T-helper 9 cell (primary cell): ENCODE measurements around the gene LARGE1.
"Not testable (repeated sequence)": the region's sequence is repeated elsewhere in the genome, so short reads cannot be mapped to it uniquely, and the experiment has no call there.

ENCODE experiments used
- DNase-seq: peaks from one replicate; pipeline ENCODE4 v3.0.0-alpha.2; 2020

LARGE1 gene

DNA sequence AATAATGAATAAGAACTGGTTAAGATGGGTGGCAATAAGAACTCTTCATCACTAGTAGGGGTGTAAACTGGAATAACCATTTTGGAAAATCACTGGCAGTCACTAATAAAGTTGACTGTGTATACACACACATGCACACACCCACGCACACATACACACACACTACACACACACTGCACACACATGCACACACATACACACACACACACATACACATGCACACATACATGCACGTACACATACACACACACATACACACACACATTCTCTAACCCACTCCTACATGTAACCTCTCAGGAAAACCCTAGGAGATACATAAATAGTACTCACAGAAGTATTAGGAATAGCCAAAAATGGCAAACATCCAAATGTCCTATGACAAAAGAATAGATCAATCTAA lies 455.6 kb downstream of the LARGE1 start:
- DNase-seq = no peak

DNA sequence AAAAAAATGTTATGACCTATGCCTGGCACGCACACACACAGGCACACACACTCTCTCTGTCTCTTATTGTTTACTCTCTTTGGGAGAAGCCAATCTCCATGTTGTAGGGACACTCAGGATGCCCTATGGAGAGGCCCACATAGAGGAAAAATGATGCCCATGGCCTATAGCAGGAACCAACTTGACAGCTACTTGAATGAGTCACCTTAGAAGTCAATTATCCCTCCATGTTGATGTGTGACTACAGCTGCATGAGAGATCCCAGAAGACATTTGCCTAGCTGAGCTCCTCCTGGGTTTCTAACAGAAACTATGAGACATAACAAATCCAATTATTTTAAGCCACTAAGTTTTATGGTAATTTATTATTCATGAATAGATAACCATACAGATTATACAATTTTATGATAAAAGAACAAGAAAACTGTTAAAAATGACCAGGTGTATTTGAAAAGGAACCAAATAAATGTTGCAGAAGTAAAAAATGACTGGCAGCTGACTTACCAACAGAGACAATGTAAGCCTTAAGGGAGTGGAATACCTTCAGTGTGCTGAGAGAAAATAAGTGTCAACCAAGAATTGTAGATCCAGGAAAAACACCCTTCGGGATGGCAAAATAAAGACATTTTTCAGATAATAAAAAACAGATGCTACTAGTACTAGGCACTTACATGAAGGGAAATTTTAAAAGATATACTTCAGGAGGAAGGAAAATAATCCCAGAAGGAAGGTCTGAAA lies 458.4 kb downstream of the LARGE1 start:
- DNase-seq = no peak

DNA sequence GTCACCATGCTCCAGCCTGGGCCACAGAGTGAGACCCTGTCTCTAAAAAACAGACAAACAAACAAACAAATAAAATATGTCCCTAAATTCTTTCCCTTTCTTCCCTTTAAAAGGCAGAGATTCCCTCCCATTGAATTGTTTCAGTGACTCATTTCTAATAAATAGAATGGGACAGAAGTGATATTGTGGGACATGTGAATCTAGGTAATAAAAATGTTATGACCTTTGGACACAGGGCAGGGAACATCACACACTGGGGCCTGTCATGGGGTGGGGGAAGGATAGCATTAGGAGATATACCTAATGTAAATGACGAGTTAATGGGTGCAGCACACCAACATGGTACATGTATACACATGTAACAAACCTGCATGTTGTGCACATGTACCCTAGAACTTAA lies 459.0 kb downstream of the LARGE1 start:
- not testable (repeated sequence) for DNase-seq

DNA sequence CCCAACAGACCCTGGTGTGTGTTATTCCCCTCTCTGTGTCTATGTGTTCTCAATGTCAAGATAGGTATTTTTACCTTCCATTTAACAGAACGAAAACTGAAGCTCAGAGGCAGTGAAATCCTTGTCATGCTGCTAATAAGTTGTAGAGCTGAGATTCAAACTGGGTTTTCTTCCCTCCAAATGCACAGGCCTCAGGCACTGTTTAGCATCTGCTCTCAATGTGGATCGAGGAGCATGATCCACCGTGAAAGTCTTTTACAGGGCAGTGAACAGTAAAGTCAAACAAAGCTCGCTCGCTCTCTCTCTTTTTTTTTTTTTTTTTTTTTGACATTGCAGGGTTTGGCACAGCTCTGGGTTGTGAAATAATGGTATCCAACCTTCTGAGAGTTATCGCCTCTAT lies 461.1 kb downstream of the LARGE1 start:
- no peak for DNase-seq

DNA sequence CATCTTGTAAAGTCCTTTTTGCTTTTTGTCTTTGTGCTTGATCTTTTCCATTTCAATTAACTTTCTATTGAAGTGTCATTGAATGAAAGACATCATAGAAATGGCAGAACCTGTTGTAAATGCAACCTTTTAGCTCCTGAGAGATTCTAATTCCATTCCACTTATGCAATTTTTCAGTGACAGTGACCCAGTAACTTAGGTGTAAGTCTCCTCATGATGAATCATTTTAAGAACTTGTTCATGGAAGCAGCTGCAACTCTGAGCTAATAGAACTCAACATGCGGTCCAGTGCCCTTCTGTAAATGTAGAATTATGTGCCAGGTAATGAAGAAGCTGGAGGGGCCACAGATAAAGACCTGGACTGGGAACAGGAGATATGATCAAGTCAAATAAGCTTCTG lies 463.8 kb downstream of the LARGE1 start:
- DNase-seq = no peak

DNA sequence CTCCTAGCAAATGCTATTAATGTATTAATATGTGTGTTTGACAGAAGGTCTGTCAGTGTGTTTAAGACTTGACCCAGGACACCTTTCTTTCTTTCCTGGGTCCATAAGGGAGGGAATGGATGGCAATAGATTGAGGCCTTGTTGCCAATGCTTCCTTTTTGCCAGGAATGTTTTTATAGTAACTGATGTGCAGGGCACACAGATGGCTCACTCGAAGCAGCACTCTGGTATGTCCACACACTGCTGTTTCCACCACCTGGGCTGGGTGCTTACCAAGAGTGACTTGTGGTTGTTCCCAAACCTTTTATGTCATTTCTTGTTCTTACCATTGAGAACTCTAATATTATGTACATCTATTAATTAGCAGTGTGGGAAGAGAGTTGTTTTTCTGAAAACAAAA lies 465.2 kb downstream of the LARGE1 start:
- no peak for DNase-seq

DNA sequence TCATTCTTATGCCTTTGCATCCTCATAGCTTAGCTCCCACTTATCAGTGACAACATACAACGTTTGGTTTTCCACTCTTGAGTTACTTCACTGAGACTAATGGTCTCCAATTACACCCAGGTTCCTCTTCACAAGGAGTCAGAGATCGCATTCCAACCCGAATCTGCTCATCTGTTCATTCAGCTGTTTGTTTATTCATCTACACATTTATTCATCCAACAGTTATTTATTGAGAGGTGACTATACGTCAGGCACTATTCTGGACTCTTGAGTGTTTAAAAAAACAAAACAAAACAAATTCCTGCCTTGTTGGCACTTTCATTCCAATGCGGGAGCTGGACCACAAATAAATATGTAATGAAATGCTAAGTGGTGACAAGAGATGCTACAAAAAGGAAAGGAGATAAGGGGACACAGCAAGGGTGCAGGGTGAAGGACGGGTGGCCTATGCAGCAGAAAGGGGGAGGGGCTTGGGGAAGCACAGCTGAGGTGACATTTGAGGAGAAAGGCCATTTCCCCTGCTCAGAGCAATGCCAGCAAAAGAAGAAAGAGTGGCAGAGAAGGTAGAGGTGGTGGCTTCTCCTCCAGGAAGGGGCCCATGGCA lies 468.3 kb downstream of the LARGE1 start:
- DNase-seq = no peak

DNA sequence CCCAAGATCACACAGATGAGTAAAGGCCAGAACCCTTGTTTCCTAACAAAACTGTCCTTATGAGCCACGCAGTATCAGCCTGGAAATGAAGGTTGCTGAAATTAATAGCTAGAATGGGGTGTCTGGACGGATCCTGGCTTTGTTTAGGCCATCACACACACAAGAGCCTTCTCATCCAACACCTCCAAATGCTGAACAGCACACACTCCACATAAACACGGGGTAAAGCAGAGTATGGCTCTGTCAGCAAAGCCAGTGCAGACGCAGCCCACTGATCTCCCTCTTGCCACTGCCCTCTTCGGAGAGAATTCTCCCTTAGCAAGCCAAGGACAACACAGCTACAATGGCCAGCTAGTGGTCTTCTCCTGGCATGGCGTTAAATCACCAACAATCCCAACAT lies 469.5 kb downstream of the LARGE1 start:
- no peak for DNase-seq

DNA sequence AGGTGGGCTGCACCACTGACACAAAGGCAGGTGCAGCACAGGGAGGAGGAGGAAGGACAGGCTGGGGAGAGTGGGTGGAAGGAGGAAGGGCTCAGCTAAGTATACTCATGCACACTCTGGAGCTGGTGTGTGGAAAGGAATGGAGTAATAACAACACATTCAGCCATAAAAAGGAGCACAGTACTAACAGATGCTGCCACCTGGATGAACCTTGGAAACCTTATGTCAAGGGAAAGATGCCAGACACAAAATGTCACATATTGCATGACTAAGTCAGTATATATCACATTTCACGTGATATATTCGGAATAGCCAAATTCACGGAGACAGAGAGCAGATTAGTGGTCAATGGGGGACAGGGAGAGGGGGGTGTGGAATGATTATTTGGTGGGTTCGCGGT lies 472.5 kb downstream of the LARGE1 start:
- no peak for DNase-seq

DNA sequence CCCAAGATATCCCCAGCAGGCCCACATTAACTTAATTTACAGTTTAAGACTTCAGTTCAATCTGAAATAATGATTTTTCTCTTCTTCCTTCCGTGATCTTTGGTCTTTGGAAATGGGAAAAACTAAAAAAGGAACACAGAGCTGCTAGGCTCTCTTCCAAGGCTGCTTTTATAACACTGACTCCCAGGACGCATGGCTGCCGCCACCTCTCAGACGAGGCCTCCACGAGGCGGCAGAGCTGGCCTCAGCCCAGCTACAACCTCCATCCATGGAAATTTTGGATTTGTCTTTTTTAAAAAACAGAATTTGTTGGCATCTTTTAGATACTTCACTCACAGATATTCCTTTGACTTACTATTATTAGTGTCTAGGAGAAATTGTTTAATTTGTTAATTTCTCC lies 476.6 kb downstream of the LARGE1 start:
- DNase-seq = no peak

DNA sequence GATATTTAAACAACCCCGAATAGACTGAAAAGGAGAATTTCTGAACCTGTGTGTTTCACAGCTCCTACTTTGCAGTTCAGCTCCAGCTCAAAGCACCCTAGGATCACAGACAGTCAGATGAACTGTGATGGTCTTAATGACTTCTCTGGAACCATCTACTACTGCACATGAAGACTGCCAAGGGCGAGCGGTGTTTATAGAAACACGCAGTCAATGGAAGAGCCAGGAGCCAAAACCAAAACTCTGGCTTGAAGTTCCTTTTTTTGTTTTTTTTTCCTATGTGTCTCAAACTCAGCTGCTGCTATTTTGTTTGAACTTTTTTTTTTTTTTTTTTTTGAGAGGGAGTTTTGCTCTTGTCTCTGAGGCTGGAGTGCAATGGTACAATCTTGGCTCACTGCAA lies 479.5 kb downstream of the LARGE1 start:
- no peak for DNase-seq

DNA sequence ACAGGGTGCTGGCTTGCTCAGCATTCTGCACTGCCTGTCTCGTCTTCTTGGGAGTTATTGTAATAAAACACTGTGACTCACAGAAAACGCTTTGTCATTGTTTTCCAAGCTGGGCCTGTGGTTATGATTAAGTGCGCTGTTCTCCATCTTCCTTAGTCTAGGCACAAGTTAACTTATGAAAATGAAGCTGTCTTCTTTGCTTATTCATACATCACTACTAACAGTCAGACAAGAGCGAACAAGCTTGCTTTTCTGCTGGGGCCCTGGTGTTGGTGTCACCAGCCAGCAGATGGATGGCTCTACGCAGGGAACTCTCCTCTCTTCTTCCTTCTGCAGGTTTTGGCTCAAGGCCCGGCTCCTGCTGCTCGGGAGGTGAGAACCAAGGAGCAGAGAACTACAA lies 482.0 kb downstream of the LARGE1 start:
- DNase-seq = no peak

DNA sequence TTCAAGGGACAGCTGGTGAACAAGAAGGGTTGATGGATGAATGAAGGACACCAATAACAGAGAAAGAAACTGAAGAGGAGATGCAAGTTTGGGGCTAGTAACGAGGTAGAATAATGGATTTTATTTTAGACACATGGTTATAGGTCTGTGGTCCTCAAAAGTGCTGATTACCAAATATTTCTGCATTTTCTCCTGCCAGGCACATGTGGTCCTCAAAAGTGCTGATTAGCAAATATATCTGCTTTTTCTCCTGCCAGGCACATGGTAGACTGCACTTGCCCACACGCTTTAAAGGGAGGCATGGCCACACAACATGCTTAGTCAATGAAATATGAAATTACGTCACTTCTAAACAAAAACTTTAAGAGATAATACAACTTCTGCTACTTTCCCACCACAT lies 489.0 kb downstream of the LARGE1 start:
- DNase-seq = no peak

DNA sequence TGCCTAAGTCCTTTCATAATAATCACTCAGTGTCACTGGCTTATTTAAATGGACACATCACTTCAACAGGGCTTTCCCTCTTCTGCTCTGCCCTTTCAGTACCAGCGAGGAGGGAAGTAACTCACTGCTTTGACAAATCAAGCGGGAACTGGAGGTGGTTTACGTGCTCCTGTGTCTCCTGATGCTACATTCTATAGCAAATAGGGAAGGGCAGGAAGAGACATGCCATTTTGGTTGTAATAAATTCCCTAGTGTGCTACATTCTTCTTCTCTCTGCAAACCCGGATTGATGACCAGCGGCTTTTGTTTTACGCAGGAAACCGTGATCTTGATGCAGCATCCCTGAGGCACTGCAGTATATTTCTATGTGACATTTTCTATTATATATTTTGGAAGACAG lies 491.0 kb downstream of the LARGE1 start:
- DNase-seq = no peak

DNA sequence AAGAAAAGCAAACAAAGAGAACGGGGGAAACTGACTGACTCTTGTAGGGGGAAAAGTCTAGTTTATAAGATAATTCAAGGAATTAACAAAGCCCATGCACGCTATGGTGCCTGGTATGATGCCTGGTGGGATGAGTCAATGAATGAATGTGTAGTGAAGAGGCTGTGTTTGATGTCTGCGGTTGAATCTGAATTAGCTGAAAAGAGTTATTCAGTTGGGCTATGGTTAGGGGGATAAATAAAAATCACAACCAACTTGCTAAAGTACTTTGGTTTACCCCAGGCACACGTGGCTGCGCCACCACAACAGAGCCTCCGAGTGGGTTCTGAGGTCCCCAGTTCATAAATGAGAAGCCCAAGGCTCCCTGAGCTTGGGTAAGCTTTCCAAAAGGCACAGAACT lies 492.8 kb downstream of the LARGE1 start:
- no peak for DNase-seq

DNA sequence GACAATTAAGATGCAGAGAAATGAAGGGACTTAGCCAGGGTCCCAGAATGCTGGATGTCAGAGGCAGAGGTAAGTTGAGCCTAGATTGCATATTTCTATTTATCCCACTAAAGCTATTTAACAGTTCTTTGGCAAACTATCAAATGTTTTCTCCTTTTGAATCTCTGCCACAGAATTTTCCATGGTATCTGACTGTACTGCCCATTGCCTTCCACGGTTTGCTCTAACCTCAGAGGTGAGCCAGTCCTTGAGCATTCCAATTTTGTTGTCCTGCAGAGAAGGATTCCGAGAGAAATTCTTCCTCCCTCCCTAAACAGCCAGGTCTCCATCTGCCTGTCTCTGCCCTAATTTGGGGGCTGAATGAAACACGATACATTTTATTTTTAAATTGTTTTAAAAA lies 493.8 kb downstream of the LARGE1 start:
- DNase-seq = no peak

DNA sequence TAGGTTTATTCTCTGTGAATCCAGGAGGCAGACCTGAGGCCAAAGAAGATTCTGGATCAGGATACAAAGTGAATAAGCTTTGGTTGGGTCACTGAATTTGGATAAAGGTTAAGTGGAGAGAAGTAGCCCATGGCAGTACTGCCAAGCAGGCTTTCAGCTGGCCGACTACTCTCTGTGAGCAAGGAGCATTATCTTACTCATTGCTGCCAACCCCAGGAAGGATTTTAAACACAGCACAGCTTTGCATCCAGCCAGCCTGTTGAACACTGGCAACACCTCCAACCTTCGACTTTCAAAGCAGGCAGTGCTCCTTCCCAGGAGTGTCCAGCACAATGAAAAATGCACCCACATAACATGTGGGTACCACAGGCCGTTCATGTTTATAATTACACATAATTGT lies 498.4 kb downstream of the LARGE1 start:
- no peak for DNase-seq

DNA sequence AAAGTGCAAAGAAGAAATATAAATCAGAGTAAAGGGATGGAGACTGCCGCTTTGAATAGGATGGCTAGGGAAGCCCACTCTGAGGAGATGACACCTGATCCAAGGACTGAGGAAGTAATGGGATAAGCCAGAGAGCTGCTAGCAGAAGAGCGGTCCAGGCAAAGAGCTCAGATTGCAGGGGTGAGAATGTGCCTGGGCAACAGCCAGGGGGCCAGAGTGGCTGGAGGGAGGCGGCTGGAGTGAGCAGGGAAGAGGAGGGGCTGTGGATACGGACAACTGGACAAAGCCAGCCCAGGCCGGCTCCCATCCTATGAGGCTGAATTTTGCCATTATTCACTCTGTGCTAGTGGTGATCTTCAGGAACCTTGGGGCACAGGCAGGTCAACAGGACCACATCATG lies 501.8 kb downstream of the LARGE1 start:
- DNase-seq = no peak

DNA sequence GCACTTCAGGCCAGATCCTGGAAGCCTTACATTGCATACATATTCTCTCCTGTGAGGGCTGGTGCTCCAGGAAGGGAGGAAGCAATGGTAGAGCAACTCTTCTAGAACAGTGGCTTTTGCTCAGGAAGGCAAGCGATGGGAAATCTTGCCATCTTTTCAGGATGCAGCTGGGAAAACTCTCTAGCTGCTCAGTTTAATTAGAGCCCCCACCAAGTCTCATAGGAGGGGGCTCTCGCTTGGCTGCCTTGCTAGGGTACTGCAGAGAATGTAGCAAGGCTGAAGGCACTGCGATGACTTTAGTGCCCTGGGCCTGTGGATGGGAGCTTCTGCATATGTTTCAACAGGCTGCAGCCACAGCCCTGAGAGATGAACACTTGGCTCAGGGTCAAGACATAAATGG lies 504.9 kb downstream of the LARGE1 start:
- no peak for DNase-seq

DNA sequence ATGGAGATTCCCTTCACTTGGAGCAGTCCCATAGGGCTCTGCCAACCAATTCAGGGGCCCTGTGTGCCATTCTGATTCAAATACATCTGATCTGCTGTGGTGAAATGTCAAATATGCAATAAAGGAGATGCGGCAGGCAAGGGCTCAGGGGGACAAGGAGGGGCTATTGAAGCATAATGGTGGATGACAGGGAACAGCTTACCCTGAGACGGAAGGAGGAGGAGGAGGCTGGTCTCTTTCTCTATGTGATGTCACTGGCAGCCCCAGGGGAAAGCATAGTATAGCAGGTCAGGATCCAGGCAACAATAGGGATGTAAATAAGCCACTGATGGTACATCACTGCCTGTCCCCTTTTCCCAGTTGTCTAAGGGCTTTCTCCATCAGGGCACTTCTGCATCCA lies 511.2 kb downstream of the LARGE1 start:
- no peak for DNase-seq

DNA sequence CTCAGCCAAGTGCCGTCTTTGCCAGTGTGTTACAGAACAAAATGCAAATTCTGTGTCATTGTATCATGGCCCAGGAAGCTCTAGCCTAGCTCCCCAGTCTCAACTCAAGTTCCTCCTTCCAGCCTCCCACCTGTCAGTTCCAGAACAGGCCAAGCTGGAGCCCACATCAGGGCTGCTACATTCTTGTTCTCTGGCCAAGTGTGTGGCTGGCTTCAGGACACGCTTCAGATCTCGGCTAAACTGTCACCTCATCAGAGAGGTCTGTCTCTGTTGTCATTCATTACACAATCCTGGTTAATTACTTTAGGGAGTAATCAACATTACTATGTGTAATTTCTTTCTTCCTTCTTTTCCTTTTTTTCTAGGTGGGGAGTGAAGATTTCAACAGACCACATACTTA lies 515.1 kb downstream of the LARGE1 start:
- DNase-seq = no peak

DNA sequence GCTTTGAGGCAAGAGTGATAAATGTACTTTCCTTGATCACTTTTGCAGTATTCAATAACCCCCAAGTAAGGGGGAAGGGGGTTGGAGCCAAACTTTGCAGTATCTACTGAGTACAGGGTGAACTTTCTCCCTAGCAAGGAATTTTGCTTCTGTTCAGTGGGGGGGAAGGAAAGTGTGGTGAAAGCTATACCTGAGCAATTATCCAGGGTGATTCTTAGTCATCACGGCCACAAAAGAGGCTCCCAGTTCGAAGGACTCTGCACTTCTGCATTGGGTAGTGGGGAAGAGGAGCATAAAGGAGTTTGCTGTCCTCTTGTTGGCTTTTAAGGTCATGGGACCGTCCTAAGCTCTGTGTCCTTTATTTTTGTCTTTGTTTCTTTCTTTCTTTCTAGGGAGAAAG lies 515.6 kb downstream of the LARGE1 start:
- no peak for DNase-seq

DNA sequence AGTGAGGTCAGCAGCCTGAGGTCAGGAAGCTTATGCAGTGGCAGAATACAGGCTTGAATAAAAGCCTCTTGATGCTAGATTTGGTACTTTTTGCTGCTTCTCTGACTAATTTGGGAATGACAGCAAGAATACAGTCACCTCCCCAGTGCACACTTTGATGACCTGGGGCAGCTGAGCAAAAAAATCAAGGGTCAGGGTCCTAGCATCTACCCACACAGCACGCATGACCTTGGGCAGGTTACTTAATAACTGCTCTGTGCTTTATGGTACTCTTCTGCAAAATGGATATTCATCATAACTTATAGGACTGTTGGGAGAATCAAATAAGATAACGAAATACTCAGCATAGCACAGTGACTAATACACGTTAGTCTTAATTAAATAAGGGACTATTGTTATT lies 518.0 kb downstream of the LARGE1 start:
- DNase-seq = no peak

DNA sequence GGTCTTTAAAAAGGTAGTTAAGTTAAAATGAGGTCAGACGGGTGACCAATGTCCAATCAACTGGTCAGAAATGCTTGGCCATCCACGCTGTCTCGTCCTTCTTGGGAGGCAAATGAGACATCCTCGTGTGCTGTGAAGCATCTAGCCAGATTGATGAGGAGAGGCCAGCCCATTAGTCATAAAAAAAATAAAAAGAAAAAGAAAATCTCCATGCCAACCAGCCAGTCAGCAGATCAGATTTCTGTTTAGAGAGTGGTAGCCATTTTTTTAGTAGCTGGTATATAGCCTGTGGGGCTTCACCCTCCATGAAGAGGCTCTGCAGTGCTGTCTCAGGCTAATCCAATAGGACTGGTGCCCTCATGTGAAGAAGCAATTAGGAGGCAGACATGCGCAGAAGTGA lies 519.0 kb downstream of the LARGE1 start:
- no peak for DNase-seq

DNA sequence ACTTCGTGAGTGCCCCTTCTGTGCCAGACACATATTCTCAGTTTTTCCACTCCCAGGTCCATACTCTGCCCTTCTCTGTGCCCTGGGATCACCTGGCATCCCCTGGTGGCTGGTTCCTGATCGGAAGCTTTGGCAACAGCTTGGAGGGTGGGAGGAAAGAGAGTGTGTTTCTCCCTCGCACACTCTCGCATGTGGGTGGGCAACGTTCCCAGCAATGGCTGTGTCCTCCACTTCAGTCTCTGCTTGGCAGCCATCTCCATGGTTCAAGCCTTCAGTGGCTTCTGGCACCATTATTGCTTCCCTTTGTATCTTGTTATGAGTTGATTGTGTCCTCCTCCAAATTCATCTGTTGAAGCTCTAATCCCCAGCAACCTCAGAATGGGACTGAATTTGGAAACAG lies 519.4 kb downstream of the LARGE1 start:
- no peak for DNase-seq
